Stimulated activated CD4-positive, alpha-beta T cell treated with anti-CD3 and anti-CD28 coated beads, Interleukin-12 subunit alpha, Interleukin-12 subunit beta, amount 100 ng/mL, for 4 hours (primary cell): Measurements from ENCODE around the gene SH3BGR.
"Not testable (repeated sequence)": the region's sequence is repeated elsewhere in the genome, so short reads cannot be mapped to it uniquely, and the experiment has no call there.

Experiments used
- DNase-seq: peaks from one replicate; pipeline ENCODE4 v3.0.0-alpha.2; 2020

SH3BGR gene

DNA sequence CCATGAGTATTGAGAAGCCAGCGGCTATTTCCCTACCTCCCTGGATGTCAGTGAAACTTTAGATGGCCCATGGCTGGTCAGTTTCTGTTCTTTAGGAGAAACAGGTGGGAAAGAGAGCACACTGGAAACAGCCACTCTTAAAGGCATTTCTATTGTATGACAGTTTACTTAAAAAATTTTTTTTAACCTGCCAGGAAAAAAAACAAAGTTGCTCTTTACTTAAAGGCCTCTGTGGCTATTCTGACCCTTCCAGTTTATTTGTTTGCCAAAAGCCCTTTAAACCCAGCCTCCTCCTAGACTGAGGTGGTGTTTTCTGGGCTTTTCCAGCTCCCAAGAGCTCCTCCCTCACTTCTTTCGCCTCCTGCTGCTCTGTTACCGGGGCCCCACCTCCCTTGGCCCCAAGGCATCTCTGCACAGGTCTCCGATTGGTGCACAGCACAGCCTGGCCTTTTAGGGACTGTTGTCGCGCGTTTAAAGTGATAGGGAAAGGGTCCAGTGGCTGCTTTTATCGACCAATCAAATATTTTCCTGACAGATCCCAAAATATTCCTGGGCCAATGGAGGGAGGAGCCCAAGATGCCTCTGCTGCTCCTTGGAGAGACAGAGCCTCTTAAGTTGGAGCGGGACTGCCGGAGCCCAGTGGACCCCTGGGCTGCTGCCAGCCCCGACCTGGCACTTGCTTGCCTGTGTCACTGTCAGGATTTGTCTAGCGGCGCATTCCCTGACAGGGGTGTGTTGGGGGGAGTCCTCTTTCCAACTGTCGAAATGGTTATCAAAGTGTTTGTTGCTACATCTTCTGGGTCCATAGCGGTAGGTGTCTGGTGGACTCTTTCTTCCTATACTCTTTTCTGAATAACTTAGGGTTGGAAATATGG, at the start of gene SH3BGR:
SH3BGR (plus strand) TSS at position 639 of the 875 bp plus-strand sequence; CDS start at position 766, 127 bp downstream.
- no peak for DNase-seq

DNA sequence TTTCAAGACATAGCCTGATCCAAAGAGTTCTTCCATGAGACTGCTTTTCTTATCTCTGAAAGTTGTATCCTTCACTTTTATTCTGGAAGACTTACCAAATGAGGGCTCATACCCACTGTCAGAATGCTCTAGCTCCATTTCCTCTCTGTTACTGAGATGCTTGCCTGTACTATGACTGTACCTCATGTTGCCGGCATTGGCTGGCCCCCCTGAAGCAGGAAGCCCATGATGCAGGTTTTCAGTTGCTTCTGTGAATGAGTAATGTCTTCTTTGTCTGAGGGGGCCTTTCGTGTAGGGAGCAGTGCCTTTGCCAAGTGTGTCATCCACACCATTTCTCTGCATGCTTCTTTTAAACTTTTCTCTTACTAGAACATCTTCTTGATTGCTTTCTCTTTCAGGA, 45.7 kb upstream of the SH3BGR start:
- DNase-seq, result no peak

DNA sequence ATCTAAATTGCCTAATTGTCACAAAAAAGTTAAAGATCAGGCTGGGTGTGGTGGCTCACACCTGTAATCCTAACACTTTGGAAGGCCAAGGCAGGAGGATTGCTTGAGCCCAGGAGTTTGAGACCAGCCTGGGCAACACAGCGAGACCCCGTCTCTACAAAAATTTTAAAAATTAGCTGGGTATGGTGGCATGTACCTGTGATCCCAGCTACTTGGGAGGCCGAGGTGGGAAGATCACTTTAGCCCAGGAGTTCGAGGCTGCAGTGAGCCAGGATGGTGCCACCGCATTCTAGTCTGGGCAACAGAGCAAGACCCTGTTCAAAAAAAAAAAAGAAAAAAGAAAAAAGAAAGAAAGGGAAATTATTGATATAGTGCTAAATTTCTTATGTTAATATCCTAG, 32.6 kb upstream of the SH3BGR start:
- not testable (repeated sequence) for DNase-seq

DNA sequence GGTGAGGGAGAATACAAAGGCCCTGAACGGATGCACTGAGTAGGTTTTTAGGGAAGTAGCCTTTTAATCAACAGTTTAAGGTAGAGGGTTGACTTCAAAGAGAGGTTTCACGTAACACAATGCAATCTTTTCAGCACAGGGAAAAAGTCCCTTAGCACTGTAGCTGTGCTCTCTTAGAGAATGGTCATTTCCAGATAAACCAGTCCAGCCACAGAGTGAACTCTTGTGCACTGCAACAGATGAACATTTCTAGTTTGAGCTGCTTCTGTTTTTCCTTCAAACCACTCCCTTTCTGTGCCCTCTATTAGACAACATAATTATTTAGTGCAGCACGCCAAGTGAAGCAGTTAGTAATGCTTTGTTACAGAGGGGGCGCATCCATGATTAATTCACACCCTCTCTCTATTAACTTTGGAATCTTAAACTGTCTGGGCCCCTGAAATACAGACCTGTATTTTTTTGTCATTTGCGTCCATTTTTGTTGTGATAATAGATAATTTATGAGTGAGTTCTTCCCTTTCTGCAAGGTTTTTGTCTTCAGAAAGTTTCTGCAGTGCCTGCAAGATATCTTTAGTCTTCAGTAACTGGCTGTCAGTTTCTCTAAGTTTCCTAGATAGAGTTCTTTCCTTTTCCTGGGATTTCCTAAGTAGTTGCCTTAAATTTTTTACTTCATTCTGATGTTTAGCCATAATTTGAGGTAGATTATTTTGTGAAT, 29.1 kb upstream of the SH3BGR start:
- no peak for DNase-seq

DNA sequence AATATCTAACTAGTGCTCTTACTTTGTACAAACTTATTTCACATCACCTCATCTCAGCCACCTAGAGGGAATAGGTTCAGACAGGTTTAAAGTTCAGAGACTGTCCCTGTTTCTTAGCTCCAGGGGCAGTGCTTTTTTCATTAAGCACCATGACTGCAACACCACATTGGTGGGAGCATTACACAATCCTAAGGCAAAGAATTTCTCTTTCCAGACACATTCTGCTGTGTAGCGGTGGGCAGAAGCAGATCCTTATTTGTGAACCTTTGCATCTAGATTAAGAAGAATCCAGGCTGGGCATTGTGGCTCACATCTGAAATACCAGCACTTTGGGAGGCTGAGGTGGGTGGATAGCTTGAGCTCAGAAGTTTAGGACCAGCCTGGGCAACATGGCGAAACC, 22.3 kb upstream of the SH3BGR start:
- DNase-seq, result no peak

DNA sequence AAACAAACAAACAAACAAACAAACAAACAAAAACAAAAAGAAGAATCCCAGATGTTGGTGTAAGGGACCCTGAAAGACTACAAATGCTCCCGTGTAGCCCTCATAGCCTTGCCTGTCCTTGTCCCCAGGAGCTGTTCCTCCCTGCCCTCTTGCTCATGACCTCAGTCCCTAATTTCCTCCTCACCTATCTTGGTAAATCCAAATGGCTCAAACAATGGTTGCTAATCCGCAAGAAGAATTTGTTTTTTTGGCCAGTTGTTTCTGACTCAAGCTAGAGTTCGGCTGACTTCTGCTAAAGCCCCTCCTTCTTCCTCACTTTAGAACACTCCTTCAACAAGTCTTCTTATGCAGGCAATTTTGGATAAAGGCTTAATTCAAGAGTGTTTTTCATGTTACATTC, 21.8 kb upstream of the SH3BGR start:
- DNase-seq, result no peak

DNA sequence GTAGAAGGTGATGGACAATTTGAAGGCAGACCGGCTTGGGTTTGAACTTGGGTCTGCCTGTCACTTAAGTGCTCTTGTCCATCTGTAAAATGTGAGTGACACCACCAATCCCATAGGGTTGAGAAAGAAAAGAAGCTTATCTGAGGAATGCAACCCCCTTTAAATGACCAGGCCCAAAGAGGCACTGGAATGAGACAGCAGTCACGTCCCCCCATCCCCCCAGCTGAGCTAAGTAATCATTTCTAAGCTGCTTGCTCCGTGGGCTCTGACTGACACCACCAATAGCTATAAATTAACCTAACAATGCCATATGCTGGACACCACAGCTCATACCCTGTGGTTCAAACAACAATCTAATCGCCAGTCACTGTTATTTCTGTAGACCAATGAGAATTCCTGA, 21.3 kb upstream of the SH3BGR start:
- no peak for DNase-seq

DNA sequence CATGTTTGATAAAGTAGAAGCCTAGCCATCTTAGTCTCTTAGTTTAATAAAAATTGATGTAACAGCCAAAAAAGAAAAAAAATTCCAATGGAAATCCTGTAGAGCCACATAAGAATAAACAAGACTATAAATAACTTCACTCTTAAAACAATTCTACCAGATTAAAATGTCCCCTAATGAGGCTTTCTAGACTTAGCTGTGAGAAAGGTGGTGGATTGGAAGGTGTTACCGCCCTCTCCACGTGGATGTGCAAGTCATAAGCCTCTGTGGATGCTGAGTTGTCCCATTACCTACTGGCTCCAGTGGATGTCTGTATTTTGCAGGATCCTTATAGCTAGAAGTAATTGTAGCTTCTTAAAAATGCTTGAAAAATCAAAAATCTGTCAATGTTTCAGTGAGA, 20.8 kb upstream of the SH3BGR start:
- no peak for DNase-seq

DNA sequence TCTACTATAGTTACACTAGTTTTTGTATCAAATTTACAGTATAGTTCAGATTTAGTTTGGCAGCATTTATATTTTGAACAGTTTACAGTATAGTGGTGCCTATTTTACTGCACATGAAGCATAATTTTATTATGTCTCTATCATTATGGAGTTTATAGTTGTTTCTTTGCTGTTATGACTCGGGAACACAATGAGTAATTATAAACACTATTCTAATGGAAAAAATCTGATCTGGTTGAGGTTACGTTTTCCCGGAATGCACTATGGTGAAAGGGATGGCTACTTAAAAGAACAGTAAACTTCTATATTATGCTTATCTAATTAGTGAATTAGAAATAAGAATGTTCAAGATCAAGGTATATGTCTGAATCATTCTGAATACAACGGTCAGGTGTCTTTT, 16.8 kb upstream of the SH3BGR start:
- DNase-seq, result no peak

DNA sequence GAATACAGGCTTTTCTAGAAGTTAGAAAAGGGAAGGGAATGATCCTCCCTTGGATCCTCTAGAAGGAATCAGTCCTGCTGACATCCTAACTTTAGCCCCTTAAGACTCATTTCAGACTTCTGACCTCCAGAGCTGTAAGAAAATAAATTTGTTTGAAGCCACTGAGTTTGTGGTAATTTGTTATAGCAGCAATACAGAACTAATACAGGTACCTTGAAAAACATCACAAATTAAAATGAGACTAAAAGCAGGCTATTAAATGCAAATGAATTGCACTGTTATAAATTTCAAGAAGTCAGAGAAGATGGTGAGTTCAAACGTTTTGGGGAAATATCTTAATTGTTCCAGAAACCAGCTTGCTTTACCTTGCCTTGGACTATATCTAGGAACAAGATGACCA, 12.5 kb upstream of the SH3BGR start:
- no peak for DNase-seq

DNA sequence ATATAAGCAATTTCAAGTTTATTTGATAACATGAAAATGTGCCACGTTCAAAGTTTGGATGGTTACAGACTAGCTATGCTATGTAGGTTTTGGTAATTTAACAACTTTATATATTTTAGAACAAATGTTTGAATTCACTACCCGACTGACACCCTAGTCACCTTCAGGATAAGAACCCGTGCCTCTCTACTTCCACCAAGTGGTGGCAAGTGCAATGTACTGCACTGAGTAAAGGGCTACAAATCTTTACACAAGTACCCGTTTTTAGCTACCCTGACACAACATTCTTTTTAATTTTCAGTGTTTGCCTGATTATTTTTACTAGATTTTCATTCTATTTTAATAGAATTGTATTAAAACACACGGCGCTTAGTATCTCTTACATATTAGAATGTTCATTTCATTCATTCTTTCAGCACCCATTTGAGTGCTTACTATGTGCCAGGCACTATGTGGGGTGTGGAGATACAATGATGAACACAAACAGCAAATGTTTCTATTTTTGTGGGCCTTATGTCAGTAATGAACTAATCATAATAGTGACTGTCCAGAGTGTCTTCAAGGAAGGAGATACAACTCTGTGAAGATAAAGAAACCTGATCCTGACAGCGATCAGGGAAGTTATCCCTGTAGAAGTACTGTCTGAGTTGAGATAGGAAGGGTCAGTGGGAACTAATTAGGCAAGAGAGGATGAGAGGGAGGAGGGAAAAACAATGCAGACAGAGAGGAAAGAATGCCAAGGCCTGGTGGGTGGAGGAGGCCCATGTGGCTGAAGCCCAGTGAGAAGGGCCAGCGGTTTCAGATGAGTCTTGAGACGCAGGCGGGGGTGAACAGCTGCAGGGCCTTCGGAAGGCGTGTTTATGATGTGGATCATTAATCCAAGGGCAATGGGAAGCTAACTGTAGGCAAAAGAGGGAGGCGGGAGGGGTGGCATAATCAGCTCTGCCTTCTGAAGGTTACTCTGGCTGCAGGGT, 10.0 kb upstream of the SH3BGR start:
- no peak for DNase-seq

DNA sequence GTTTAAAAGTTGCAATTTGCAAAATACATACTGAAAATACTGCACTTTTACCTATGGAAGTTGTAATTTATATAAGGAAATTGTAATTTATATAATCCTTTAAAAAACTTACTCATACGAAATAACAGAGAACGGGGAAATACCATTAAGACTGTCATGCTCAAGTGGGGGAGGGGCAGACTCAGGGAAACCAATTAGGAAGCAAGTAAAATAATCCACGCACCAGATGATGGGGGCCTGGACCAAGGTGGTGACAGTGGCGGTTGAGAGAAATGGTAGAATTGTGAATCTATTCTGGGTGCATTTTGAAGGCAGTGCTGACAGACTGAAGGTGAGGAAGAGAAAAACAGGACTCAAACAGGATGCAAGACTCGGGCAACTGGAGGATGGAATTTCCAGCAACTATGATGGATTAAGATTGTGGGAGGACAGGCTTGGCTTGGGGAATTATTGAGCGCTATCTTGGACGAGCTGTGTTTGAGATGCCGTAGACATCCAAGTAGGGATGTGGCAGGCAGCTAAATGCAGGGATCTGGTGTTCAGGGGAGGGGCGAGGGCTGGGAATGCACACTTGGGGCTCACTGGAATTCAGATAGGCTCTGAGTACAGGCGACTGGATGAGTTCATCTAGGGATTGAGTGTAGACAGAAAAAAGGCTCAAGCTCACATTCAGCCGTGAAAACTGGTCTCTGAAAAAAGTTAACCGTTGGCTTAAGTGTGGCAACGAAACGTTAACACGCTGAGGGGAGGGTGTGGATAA, 7.2 kb upstream of the SH3BGR start:
- DNase-seq, result no peak

DNA sequence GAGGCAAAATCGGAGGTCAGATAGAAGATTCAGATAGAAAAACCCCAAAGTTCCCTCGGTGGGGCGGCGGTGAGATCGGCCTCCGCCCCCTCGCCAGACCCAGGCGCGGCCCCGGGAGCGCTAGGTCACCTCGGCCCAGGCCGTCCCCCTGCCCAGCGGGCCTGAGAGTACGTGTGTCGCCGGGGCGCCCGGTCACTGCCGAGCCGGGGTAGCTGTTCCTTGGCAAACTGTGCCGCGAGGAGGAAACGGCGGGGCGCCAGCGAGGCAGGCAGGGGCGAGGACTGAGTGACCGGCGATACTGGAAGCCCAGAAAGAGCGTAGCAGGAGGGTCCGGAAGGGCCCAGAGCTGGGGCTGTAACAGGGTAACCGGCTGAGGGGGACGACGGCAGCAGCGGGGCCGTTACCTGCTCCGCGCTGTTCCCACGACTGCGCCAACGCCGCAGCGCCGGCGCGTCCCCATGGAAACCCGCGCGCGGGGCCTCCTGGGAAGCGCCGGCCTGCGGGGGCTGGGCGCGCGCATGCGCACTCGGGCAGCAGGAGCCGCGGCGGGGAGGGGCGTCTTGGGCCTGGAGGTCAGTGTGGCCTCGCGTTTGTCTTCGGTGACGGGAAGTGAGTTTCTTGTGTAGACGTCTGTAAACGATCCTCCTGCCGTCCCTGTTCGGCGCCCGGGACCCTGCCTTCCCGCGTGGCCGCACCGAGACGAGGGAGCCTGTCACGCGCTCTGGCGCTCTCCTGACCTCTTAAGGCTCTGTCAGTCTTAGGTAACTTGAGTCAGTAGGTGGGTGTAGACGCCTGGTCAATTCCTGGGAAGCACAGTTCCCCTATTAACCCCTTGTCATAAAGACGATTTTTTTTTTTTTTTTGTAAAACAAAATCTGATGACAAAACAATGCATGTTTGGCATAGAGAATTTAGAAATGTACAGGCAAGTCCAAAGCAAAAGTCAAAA, 6.2 kb upstream of the SH3BGR start, which contains the start of gene LCA5L:
LCA5L (minus strand) TSS at position 458 of the 949 bp plus-strand sequence. CDS start 17,285 bp downstream, outside the sequence.
- peak; percentile 90 for DNase-seq

DNA sequence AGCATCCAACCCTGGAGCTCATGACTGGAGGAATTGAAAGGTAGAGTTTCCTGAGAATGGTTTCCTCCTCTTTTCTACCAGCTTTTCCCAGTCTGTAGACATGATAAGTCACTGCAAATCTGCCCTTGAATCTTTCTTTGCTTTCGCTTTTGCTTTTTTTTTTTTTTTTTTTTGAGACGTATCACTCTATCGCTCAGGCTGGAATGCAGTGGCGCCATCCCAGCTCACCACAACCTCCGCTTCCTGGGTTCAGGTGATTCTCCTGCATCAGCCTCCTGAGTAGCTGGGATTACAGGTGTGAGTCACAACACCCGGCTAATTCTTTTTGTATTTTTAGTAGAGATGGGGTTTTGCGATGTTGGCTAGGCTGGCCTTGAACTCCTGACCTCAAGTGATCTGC, 4.5 kb upstream of the SH3BGR start:
- no peak for DNase-seq

DNA sequence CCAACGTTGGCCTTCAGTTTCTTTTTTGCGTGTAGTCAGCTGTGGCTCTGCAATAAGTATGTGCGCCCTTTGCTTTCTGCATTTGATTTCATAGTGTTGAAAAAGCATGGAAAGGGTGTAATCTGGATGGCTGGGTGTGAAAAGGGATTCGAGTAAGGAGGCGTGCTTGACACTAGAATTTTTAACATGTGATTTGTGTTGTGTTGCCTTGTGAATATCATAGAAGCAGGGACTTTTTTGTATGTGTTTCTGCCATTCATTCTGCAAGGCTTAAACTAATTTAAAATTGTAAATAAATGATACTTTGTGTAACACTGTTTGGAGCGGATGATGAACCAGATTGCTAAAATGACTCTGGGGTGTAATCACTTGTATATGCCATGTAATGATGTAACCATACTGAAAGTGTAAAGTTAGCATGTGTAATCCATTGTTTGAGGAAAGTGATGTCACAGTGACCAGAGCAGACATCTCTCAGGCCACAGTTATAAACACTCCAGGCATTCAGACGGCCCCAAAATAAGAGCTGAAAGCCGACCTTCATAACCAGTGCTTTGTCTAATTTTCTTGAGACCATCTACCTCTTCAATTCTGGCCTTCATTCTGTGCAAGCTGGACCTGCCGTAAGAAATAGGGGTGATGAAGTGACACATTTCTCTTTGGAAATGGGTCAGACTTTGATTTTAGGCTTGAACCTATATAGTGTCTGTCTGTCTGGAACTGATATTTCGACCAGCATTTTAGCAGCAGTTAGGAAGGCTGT, 618 bp downstream of the SH3BGR start:
- DNase-seq, result no peak

DNA sequence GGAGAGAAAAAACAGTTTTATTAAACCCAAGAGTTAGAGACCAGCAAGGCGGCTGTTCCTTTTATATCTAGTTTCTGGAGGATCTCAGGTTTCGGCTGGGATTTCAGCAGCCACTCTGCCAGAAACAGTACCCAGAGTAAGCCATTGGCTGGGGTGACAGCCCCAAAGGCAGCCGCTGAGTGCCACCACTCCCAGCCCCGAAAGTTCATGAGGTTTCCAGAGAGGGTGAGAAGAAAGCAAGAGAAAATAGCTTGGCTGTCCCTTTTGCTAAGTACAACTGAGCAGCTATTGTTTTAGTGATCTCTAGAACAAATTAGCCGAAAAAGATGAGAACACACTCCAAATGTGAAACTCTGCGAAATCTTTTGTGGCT, 1.2 kb downstream of the SH3BGR start:
- no peak for DNase-seq

DNA sequence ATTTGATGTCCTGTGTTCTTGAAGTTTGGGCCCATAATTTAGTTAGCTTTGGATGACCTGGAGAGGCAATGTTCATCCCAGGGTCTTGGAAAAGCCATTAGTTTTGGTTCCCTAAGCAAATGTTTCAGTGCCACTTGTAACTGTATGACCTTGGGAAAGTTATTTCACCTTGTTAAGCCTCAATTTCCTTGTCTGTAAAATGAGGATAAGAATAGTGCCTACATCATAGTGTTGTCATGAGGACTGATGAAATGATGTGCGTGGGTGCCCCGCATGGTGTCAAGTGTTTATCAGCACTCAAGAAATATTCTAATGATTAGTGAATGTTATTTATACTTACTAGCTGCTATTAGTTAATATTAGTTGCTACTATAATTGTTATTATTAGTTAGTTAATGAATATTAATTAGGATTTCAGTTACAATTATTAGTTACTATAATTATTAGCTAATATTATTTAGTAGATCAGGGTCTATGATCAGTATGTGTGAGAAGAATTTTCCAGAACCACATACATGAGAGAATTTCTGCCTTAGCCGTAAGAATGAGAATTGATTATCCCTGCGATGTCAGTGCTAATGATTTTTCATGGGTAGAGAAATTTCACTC, 1.9 kb downstream of the SH3BGR start:
- no peak for DNase-seq

DNA sequence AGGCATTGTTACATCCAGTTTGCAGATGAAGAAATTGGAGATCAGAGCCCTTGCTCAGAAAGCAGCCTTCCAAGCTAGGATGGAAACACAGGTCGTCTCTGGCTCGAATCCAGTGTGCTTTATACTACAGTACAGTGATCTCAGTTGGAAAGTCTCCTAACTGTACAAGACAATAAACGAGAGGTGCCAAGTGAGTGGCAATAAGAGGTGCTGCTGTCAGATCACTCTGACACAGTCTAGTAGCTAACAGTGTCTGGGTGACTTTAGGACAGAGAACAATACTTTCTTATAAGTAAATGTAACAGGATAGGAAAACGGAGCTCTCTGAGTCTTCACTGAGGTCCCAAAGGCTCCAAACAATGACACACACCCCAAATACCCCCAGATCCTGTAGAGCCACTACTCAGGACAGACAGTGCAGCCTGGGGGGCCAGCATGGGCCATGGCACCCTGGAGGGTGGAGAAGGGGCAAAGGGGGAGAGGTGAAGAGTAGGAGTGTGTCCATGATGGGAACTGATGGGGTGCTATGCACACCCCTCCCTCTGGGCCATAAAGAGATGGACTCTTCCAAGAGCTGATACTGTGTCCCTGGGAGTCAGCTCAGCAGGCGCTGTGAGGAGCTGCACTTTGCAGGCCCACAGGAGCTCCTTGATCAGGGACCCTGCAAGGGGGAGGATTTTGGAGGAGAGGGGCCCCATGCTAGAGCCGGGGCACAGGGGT, 3.3 kb downstream of the SH3BGR start:
- DNase-seq, result no peak

DNA sequence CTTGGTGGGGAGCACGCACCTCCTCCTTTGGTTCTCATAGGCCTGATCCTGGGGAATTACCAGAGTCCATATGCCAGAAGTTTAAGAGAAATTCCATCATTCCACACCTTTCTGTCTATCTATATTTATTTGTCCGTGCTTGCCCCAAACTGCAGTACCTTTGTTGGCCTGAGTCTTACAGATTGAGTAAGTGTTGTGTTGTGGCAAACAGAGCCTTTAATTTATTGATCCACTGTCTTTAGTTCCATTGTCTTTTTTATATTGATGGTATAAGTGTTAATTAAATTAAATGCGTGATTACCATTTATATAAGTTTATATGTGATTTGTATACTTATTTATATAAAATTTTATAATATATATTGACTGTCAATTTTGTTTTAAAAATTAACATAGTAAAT, 4.9 kb downstream of the SH3BGR start:
- DNase-seq, result no peak
